WTC11 (cell line): ENCODE data around the gene PRSS33.

ENCODE experiments used
- ATF1 ChIP-seq: sonication (generic); formaldehyde crosslinking; IDR thresholded peaks from 2 replicates; pipeline ENCODE4 v1.8.1; 2023; ENCODE audit warnings: mild to moderate bottlenecking, moderate library complexity, missing genetic modification reagents
- ATF6 ChIP-seq: sonication (generic); formaldehyde crosslinking; IDR thresholded peaks from 2 replicates; pipeline ENCODE4 v1.8.1; 2023; ENCODE audit warnings: mild to moderate bottlenecking, missing genetic modification reagents
- CDX4 ChIP-seq: fragments of 250-450 bp; sonication (Bioruptor Pico); IDR thresholded peaks from 2 replicates; pipeline ENCODE4 v1.9.0; 2021; ENCODE audit warnings: moderate library complexity, mild to moderate bottlenecking, inconsistent platforms, borderline replicate concordance
- CREB1 ChIP-seq: sonication (generic); formaldehyde crosslinking; IDR thresholded peaks from 2 replicates; pipeline ENCODE4 v1.8.0; 2023; ENCODE audit warnings: mild to moderate bottlenecking, missing genetic modification reagents
- CTCF ChIP-seq: fragments of 200-600 bp; IDR thresholded peaks from 2 replicates; pipeline ENCODE4 v1.8.0; 2022; ENCODE audit warnings: antibody characterized with exemption
- ERG ChIP-seq: fragments of 250-450 bp; sonication (Bioruptor Pico); IDR thresholded peaks from 2 replicates; pipeline ENCODE4 v1.8.0; 2021; ENCODE audit warnings: mild to moderate bottlenecking
- ETV6 ChIP-seq: sonication (generic); formaldehyde crosslinking; IDR thresholded peaks from 2 replicates; pipeline ENCODE4 v1.8.1; 2022; ENCODE audit warnings: mild to moderate bottlenecking, missing genetic modification reagents
- MLX ChIP-seq: sonication (generic); formaldehyde crosslinking; IDR thresholded peaks from 2 replicates; pipeline ENCODE4 v1.8.1; 2023; ENCODE audit warnings: mild to moderate bottlenecking, missing genetic modification reagents, moderate library complexity
- NR1H2 ChIP-seq: sonication (generic); formaldehyde crosslinking; IDR thresholded peaks from 2 replicates; pipeline ENCODE4 v1.9.0; 2021; ENCODE audit warnings: mild to moderate bottlenecking, moderate library complexity, missing genetic modification reagents
- NR2C2 ChIP-seq: sonication (generic); formaldehyde crosslinking; IDR thresholded peaks from 2 replicates; pipeline ENCODE4 v1.8.0; 2022; ENCODE audit warnings: mild to moderate bottlenecking, missing genetic modification reagents
- SP1 ChIP-seq: sonication (generic); formaldehyde crosslinking; conservative IDR thresholded peaks from 2 replicates; pipeline ENCODE4 v1.8.1; 2022; ENCODE audit warnings: missing genetic modification reagents
- TCF7 ChIP-seq: sonication (generic); formaldehyde crosslinking; IDR thresholded peaks from 2 replicates; pipeline ENCODE4 v1.8.0; 2022; ENCODE audit warnings: mild to moderate bottlenecking, low read depth, missing genetic modification reagents, moderate library complexity
- TP53 ChIP-seq: sonication (generic); formaldehyde crosslinking; IDR thresholded peaks from 2 replicates; pipeline ENCODE4 v1.8.1; 2023; ENCODE audit warnings: mild to moderate bottlenecking, missing genetic modification reagents

GRCh38 chr16:2778630-2778958 lies 8.8 kb downstream of the PRSS33 start:
- TF ChIP-seq CDX4 (CRISPR knock-in tag) (no peak), TP53 (CRISPR knock-in tag) (no peak), CTCF (no peak), ATF6 (CRISPR knock-in tag) (no peak), SP1 (CRISPR knock-in tag) (no peak), TCF7 (CRISPR knock-in tag) (no peak), NR1H2 (CRISPR knock-in tag) (no peak), ERG (CRISPR knock-in tag) (no peak), NR2C2 (no peak), ETV6 (CRISPR knock-in tag) (no peak), CREB1 (CRISPR knock-in tag) (no peak), ATF1 (CRISPR knock-in tag) (no peak), MLX (CRISPR knock-in tag) (no peak)
